SK-N-SH (cell line): ENCODE results near the gene SPINK8. TPM values are rescaled to one million over a fixed set of nuclear protein-coding genes. Genes with fewer than 3 reads are reported as not detected.

Source experiments
- CTCF ChIA-PET: fragments of 300-600, 350-600 bp; formaldehyde crosslinking; extraction: SDS; loops from one replicate; lab custom pipeline; 2021; lab: Yijun Ruan, JAX
- POLR2A ChIA-PET: fragments of 350-600 bp; sonication (Branson Sonifier 250); formaldehyde crosslinking; extraction: SDS; loops from one replicate; lab custom pipeline; 2020; ENCODE audit warnings: antibody characterized with exemption, inconsistent platforms; lab: Yijun Ruan, JAX
- DNase-seq: peaks from one replicate; pipeline ENCODE4 v3.0.0; 2012
- H2AFZ ChIP-seq: fragments of 200-600 bp; sonication (generic); 2 replicates; pipeline ENCODE4 v1.8.1; 2016; ENCODE audit warnings: antibody characterized with exemption, mild to moderate bottlenecking, low read depth
- H3F3A ChIP-seq: fragments of 200-600 bp; sonication (generic); replicated peaks from 2 replicates; pipeline ENCODE3; 2016; ENCODE audit warnings: antibody characterized with exemption, mild to moderate bottlenecking; ENCODE audit not compliant: insufficient read depth
- H3K27ac ChIP-seq, 2 experiments: fragments of 200-500 bp in 1 of 2; fragments of 200-600 bp in 1 of 2; sonication (Bioruptor generic) in 1 of 2; sonication (generic), shearing (Covaris generic) in 1 of 2; 2 replicates each; pipeline versions ENCODE4 v1.5.1 to v1.6.1; 2014 to 2016; ENCODE audit warnings: low read depth in 2 of 2, inconsistent platforms in 1 of 2, low read length in 1 of 2, mild to moderate bottlenecking in 1 of 2, mixed read lengths in 1 of 2
- H3K27me3 ChIP-seq: fragments of 200-600 bp; sonication (generic), shearing (Covaris generic); 2 replicates; pipeline ENCODE4 v1.6.1; 2016; ENCODE audit warnings: mixed run types; ENCODE audit not compliant: insufficient read depth
- H3K36me3 ChIP-seq, 2 experiments: fragments of 200-500 bp in 1 of 2; fragments of 200-600 bp in 1 of 2; sonication (Bioruptor generic) in 1 of 2; sonication (generic) in 1 of 2; replicated peaks in 1 of 2; 2 replicates each; pipeline versions ENCODE3 to v1.5.1; 2014 to 2016; ENCODE audit warnings: low read length in 1 of 2, mild to moderate bottlenecking in 1 of 2; ENCODE audit not compliant: insufficient read depth in 2 of 2, control insufficient read depth in 1 of 2
- H3K4me1 ChIP-seq, 2 experiments: fragments of 200-500 bp in 1 of 2; fragments of 200-600 bp in 1 of 2; sonication (Bioruptor generic) in 1 of 2; sonication (generic), shearing (Covaris generic) in 1 of 2; 2 replicates each; pipeline versions ENCODE4 v1.5.1 to v1.6.1; 2014 to 2016; ENCODE audit warnings: low read depth in 1 of 2, low read length in 1 of 2, mixed run types in 1 of 2; ENCODE audit not compliant: insufficient read depth in 2 of 2, control insufficient read depth in 1 of 2
- H3K4me2 ChIP-seq: fragments of 200-600 bp; sonication (generic), shearing (Covaris generic); 2 replicates; pipeline ENCODE4 v1.6.1; 2017; ENCODE audit warnings: mixed run types
- H3K4me3 ChIP-seq, 2 experiments: fragments of 200-500 bp in 1 of 2; fragments of 200-600 bp in 1 of 2; sonication (Bioruptor generic) in 1 of 2; sonication (generic), shearing (Covaris generic) in 1 of 2; 2 replicates each; pipeline versions ENCODE4 v1.5.1 to v1.8.1; 2014 to 2016; ENCODE audit warnings: low read depth in 2 of 2, inconsistent platforms in 1 of 2, low read length in 1 of 2, mild to moderate bottlenecking in 1 of 2, mixed read lengths in 1 of 2, moderate library complexity in 1 of 2
- H3K79me2 ChIP-seq: fragments of 200-600 bp; sonication (generic); 2 replicates; pipeline ENCODE4 v1.8.1; 2017; ENCODE audit warnings: mild to moderate bottlenecking; ENCODE audit not compliant: insufficient read depth
- H3K9ac ChIP-seq: fragments of 200-600 bp; sonication (generic); 2 replicates; pipeline ENCODE4 v1.6.1; 2017; ENCODE audit warnings: mixed run types
- H3K9me2 ChIP-seq: fragments of 200-600 bp; sonication (generic); 2 replicates; pipeline ENCODE4 v1.6.1; 2017; ENCODE audit warnings: mixed run types
- H3K9me3 ChIP-seq: fragments of 200-600 bp; sonication (generic); 2 replicates; pipeline ENCODE4 v1.6.1; 2017; ENCODE audit warnings: mixed run types, mild to moderate bottlenecking, moderate library complexity
- H4K20me1 ChIP-seq: fragments of 200-600 bp; sonication (generic); 2 replicates; pipeline ENCODE4 v1.6.1; 2017; ENCODE audit warnings: mild to moderate bottlenecking, mixed run types; ENCODE audit not compliant: insufficient read depth
- EZH2phosphoT487 ChIP-seq: fragments of 200-600 bp; sonication (generic); IDR thresholded peaks from 2 replicates; pipeline ENCODE4 v1.6.1; 2017; ENCODE audit warnings: low read depth, mixed run types, mild to moderate bottlenecking, antibody characterized with exemption, moderate library complexity, borderline replicate concordance
- FOSL2 ChIP-seq: IDR thresholded peaks from 2 replicates; pipeline ENCODE4 v1.4.0; 2012; ENCODE audit warnings: low read depth, mild to moderate bottlenecking, moderate library complexity, borderline replicate concordance
- FOXM1 ChIP-seq: IDR thresholded peaks from 2 replicates; pipeline ENCODE4 v1.4.0; 2012; ENCODE audit warnings: low read depth, mild to moderate bottlenecking
- GABPA ChIP-seq: IDR thresholded peaks from 2 replicates; pipeline ENCODE4 v1.4.0; 2012; ENCODE audit warnings: low read depth, mild to moderate bottlenecking
- GATA2 ChIP-seq: sonication (generic); formaldehyde crosslinking; IDR thresholded peaks from 2 replicates; pipeline ENCODE4 v1.5.0; 2020; ENCODE audit warnings: mild to moderate bottlenecking, missing genetic modification reagents
- NRF1 ChIP-seq: IDR thresholded peaks from 2 replicates; pipeline ENCODE4 v1.6.1; 2012; ENCODE audit warnings: low read depth, mild to moderate bottlenecking, low read length
- SIN3A ChIP-seq: IDR thresholded peaks from 2 replicates; pipeline ENCODE4 v1.6.1; 2012; ENCODE audit warnings: low read depth, mild to moderate bottlenecking, low read length, moderate library complexity, borderline replicate concordance
- TAF1 ChIP-seq: IDR thresholded peaks from 2 replicates; pipeline ENCODE4 v1.6.1; 2012; ENCODE audit warnings: low read depth, mild to moderate bottlenecking, low read length, moderate library complexity, borderline replicate concordance
- YY1 ChIP-seq: IDR thresholded peaks from 2 replicates; pipeline ENCODE4 v1.4.0; 2012; ENCODE audit warnings: low read depth, mild to moderate bottlenecking
- WGBS: methylation state at CpG from one replicate; pipeline ENCODE4 v1.1.6; 2017; ENCODE audit warnings: low lambda C conversion rate; 5-methylcytosine and 5-hydroxymethylcytosine counted together
- polyA plus RNA-seq, 3 experiments: library from polyadenylated mRNA; depleted of rRNA; stranded (reverse); fragments of >200 nt; gene quantifications; 2 replicates each; pipeline ENCODE4 v1.2.3, GENCODE V29; 2012
- TF ChIP-seq, protein P1 (sequence below): fragments of 200-600 bp; sonication (generic); IDR thresholded peaks from 2 replicates; pipeline ENCODE4 v1.6.1; 2017; ENCODE audit warnings: antibody characterized with exemption, mild to moderate bottlenecking, moderate library complexity
- TF ChIP-seq, protein P2 (sequence below): IDR thresholded peaks from 2 replicates; pipeline ENCODE4 v1.4.0; 2012; ENCODE audit warnings: low read depth, borderline replicate concordance
- TF ChIP-seq, protein P3 (sequence below): fragments of 150-350 bp; IDR thresholded peaks from 2 replicates; pipeline ENCODE4 v1.6.1; 2017; ENCODE audit warnings: antibody characterized with exemption, low read length, low read depth, borderline replicate concordance
- TF ChIP-seq, protein P4 (sequence below): IDR thresholded peaks from 2 replicates; pipeline ENCODE4; 2012

The SPINK8 gene
- polyA plus RNA-seq, 1 of the 3 experiments (the other 2 are of a cell fraction) = not detected

DNA sequence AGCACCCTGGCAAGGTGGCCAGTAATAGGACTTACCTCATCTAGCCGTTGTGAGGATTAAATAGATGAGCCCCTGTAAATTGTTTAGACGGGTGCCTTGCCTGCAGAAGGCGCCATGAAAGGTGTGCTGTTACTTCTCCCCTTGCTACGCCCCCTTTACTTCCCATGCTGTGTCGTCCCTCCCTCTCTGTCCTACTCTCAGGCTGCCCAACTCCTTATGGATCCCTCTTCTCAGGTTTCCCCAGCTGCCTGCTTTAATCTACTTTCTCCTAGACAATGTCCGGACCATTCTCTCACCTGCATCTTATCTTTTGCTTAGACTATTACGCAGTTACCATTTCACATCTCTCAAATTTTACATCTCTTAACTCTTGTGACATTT, 36.9 kb upstream of the SPINK8 start:
- Histone ChIP-seq H4K20me1 (no peaks in the 10 kb centered on the region), H3K4me2 (no peak overlapping the region), H3K27ac (no peak overlapping the region), H3F3A (no peaks in the 10 kb centered on the region), H3K4me1 (peaks cover 0 to 33% of the 10 kb centered on the region in 2 experiments; a peak in 1 of 4 replicates), H3K9me2 (no peaks in the 10 kb centered on the region), H3K79me2 (no peaks in the 10 kb centered on the region), H2AFZ (no peak overlapping the region), H3K4me3 (no peak overlapping the region), H3K36me3 (no peaks in the 10 kb centered on the region), H3K9me3 (no peaks in the 10 kb centered on the region), H3K27me3 (no peaks in the 10 kb centered on the region), H3K9ac (no peak overlapping the region)
- POLR2A ChIA-PET = no interaction called here
- DNase-seq = no peak
- TF ChIP-seq NRF1 = no peak
- TF ChIP-seq GABPA = no peak
- TF ChIP-seq, protein P1, sequence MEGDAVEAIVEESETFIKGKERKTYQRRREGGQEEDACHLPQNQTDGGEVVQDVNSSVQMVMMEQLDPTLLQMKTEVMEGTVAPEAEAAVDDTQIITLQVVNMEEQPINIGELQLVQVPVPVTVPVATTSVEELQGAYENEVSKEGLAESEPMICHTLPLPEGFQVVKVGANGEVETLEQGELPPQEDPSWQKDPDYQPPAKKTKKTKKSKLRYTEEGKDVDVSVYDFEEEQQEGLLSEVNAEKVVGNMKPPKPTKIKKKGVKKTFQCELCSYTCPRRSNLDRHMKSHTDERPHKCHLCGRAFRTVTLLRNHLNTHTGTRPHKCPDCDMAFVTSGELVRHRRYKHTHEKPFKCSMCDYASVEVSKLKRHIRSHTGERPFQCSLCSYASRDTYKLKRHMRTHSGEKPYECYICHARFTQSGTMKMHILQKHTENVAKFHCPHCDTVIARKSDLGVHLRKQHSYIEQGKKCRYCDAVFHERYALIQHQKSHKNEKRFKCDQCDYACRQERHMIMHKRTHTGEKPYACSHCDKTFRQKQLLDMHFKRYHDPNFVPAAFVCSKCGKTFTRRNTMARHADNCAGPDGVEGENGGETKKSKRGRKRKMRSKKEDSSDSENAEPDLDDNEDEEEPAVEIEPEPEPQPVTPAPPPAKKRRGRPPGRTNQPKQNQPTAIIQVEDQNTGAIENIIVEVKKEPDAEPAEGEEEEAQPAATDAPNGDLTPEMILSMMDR = no peak
- TF ChIP-seq, protein P2, sequence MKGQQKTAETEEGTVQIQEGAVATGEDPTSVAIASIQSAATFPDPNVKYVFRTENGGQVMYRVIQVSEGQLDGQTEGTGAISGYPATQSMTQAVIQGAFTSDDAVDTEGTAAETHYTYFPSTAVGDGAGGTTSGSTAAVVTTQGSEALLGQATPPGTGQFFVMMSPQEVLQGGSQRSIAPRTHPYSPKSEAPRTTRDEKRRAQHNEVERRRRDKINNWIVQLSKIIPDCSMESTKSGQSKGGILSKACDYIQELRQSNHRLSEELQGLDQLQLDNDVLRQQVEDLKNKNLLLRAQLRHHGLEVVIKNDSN = no peak
- no peak for TF ChIP-seq TAF1
- no peak for TF ChIP-seq YY1
- TF ChIP-seq FOSL2 = no peak
- no peak for TF ChIP-seq SIN3A
- TF ChIP-seq, protein P3, sequence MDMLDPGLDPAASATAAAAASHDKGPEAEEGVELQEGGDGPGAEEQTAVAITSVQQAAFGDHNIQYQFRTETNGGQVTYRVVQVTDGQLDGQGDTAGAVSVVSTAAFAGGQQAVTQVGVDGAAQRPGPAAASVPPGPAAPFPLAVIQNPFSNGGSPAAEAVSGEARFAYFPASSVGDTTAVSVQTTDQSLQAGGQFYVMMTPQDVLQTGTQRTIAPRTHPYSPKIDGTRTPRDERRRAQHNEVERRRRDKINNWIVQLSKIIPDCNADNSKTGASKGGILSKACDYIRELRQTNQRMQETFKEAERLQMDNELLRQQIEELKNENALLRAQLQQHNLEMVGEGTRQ = no peak
- no peak for TF ChIP-seq EZH2phosphoT487
- TF ChIP-seq, protein P4, sequence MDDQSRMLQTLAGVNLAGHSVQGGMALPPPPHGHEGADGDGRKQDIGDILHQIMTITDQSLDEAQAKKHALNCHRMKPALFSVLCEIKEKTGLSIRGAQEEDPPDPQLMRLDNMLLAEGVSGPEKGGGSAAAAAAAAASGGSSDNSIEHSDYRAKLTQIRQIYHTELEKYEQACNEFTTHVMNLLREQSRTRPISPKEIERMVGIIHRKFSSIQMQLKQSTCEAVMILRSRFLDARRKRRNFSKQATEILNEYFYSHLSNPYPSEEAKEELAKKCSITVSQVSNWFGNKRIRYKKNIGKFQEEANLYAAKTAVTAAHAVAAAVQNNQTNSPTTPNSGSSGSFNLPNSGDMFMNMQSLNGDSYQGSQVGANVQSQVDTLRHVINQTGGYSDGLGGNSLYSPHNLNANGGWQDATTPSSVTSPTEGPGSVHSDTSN = no peak
- no peak for TF ChIP-seq FOXM1
- TF ChIP-seq GATA2 (CRISPR knock-in tag) = no peak
- 75% methylated on average over 7 of the region's 7 CpGs for WGBS
- CTCF ChIA-PET = no interaction called here
